NCI-H345 (cell line): ENCODE data around the gene CYTH3.
"Not testable (repeated sequence)": the region's sequence is repeated elsewhere in the genome, so short reads cannot be mapped to it uniquely, and the experiment has no call there.

ENCODE experiments used
- DNase-seq: peaks from one replicate; lab custom pipeline; 2025; lab: John Stamatoyannopoulos, UW

The CYTH3 gene

GRCh38 chr7:6229284-6229683 lies 43.1 kb downstream of the CYTH3 start:
- DNase-seq = not testable (repeated sequence)

- DNase-seq = no peak
These were observed 43.8 kb downstream of the CYTH3 start for GRCh38 chr7:6228361-6229229.

- peak; percentile 20 for DNase-seq
These were observed 45.1 kb downstream of the CYTH3 start for GRCh38 chr7:6227294-6227846.

GRCh38 chr7:6226194-6226799 lies 46.1 kb downstream of the CYTH3 start:
- DNase-seq = no peak

- DNase-seq = not testable (repeated sequence)
These were observed 49.0 kb downstream of the CYTH3 start for GRCh38 chr7:6223411-6223810.

GRCh38 chr7:6223010-6223409 lies 49.4 kb downstream of the CYTH3 start:
- not testable (repeated sequence) for DNase-seq

- no peak for DNase-seq
These were observed 50.8 kb downstream of the CYTH3 start for GRCh38 chr7:6221340-6222319.

GRCh38 chr7:6218329-6218728 lies 54.1 kb downstream of the CYTH3 start:
- DNase-seq = no peak

GRCh38 chr7:6212008-6212407 lies 60.4 kb downstream of the CYTH3 start:
- DNase-seq = no peak

- DNase-seq = no peak
These were observed 61.6 kb downstream of the CYTH3 start for GRCh38 chr7:6210621-6211372.

GRCh38 chr7:6209340-6209739 lies 63.1 kb downstream of the CYTH3 start:
- no peak for DNase-seq

- DNase-seq = no peak
These were observed 63.7 kb downstream of the CYTH3 start for GRCh38 chr7:6208573-6209328.

- no peak for DNase-seq
These were observed 66.3 kb downstream of the CYTH3 start for GRCh38 chr7:6205971-6206660.

- no peak for DNase-seq
These were observed 69.0 kb downstream of the CYTH3 start for GRCh38 chr7:6203381-6203780.

GRCh38 chr7:6202117-6202516 lies 70.3 kb downstream of the CYTH3 start:
- DNase-seq = no peak

- DNase-seq = no peak
These were observed 71.5 kb downstream of the CYTH3 start for GRCh38 chr7:6200971-6201370.

GRCh38 chr7:6198689-6199595 lies 73.5 kb downstream of the CYTH3 start:
- no peak for DNase-seq

GRCh38 chr7:6197801-6198551 lies 74.4 kb downstream of the CYTH3 start:
- DNase-seq = no peak
